ENCODE data around the gene TCOF1.

TCOF1 gene

GRCh38 chr5:150350524-150351344, 6.8 kb upstream of the TCOF1 start:
- Histone ChIP-seq H4K20me1 (ENCODE audit: low read depth, low read length) (no peaks in the 10 kb centered on the region), H3K36me3 (ENCODE audit: low read length) (no peaks in the 10 kb centered on the region), H2AFZ (ENCODE audit: low read depth, low read length, severe bottlenecking) (no peak overlapping the region), H3K9me2 (replicated peaks; ENCODE audit: insufficient read depth, low read length) (no peaks in the 10 kb centered on the region), H3K27me3 (ENCODE audit: low read length) (no peaks in the 10 kb centered on the region), H3K9me3 (ENCODE audit: insufficient read depth, low read length) (no peaks in the 10 kb centered on the region), H3K4me2 (ENCODE audit: low read depth, low read length, poor library complexity, severe bottlenecking) (no peak overlapping the region), H3K27ac (ENCODE audit: low read depth, low read length) (no peak overlapping the region), H3K4me3 (ENCODE audit: insufficient read depth, low read length, poor library complexity, severe bottlenecking) (no peak overlapping the region), H3K79me2 (ENCODE audit: insufficient read depth, low read length) (no peaks in the 10 kb centered on the region), H3K9ac (ENCODE audit: low read length) (no peak overlapping the region), H3F3A (ENCODE audit: insufficient read depth) (no peaks in the 10 kb centered on the region)
- TF ChIP-seq EZH2phosphoT487 (conservative IDR thresholded peaks at IDR 0.05; ENCODE audit: low read length), result no peak
- TF ChIP-seq, protein P1, sequence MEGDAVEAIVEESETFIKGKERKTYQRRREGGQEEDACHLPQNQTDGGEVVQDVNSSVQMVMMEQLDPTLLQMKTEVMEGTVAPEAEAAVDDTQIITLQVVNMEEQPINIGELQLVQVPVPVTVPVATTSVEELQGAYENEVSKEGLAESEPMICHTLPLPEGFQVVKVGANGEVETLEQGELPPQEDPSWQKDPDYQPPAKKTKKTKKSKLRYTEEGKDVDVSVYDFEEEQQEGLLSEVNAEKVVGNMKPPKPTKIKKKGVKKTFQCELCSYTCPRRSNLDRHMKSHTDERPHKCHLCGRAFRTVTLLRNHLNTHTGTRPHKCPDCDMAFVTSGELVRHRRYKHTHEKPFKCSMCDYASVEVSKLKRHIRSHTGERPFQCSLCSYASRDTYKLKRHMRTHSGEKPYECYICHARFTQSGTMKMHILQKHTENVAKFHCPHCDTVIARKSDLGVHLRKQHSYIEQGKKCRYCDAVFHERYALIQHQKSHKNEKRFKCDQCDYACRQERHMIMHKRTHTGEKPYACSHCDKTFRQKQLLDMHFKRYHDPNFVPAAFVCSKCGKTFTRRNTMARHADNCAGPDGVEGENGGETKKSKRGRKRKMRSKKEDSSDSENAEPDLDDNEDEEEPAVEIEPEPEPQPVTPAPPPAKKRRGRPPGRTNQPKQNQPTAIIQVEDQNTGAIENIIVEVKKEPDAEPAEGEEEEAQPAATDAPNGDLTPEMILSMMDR (IDR thresholded peaks at IDR 0.05; ENCODE audit: insufficient read depth, low read length, poor library complexity, severe bottlenecking), result peak; percentile 81

DNA sequence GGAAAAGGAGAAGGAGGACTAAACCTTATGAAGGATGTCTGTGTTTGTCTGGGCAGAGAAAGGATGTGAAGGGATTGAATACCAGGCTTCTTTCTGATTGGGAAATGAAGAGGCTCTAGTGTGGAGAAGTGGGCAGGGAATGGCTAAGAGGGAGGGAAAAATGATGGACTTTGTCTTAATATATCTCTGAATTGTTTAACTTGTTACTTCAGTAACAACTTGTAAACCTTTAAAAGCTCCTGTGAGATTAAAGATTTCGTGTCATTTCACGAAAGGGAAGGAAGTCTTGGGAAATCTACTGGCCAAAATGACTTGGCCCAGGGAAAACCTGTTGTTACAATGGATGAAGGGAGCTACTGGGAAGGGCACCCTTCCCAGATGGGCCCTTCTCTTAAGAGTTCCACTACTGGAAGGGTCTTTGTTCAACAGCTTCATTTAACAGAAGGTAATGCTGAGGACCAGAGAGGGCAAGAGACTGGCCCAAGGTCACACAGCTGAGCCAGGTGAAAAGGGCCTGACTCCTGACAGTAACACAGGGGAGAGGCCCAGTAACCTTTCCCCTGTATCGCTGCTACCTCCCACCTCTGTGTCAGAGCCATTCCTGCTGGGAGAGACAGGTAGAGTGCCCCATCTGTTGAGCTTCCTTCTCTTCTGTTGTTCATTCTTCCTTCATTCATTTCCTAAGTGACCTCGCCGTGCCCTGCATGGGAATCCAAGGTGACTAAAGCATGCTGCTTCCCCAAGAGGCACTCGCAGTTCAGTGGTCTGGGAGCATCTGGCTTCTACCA, 5.1 kb upstream of the TCOF1 start:
- Histone ChIP-seq H3K27ac (ENCODE audit: low read depth, low read length) (no peak overlapping the region), H3K4me2 (ENCODE audit: low read depth, low read length, poor library complexity, severe bottlenecking) (no peak overlapping the region), H3K9me3 (ENCODE audit: insufficient read depth, low read length) (no peaks in the 10 kb centered on the region), H4K20me1 (ENCODE audit: low read depth, low read length) (no peaks in the 10 kb centered on the region), H3K79me2 (ENCODE audit: insufficient read depth, low read length) (no peaks in the 10 kb centered on the region), H3K27me3 (ENCODE audit: low read length) (no peaks in the 10 kb centered on the region), H3K4me3 (ENCODE audit: insufficient read depth, low read length, poor library complexity, severe bottlenecking) (no peak overlapping the region), H3K36me3 (ENCODE audit: low read length) (no peaks in the 10 kb centered on the region), H3F3A (ENCODE audit: insufficient read depth) (no peaks in the 10 kb centered on the region), H3K9me2 (replicated peaks; ENCODE audit: insufficient read depth, low read length) (no peaks in the 10 kb centered on the region), H3K9ac (ENCODE audit: low read length) (no peak overlapping the region), H2AFZ (ENCODE audit: low read depth, low read length, severe bottlenecking) (no peak overlapping the region)
- no peak for TF ChIP-seq EZH2phosphoT487 (conservative IDR thresholded peaks at IDR 0.05; ENCODE audit: low read length)

GRCh38 chr5:150353032-150353675, 4.3 kb upstream of the TCOF1 start:
- Histone ChIP-seq H3K4me2 (ENCODE audit: low read depth, low read length, poor library complexity, severe bottlenecking) (no peak overlapping the region), H3K36me3 (ENCODE audit: low read length) (no peaks in the 10 kb centered on the region), H2AFZ (ENCODE audit: low read depth, low read length, severe bottlenecking) (no peak overlapping the region), H3K4me3 (ENCODE audit: insufficient read depth, low read length, poor library complexity, severe bottlenecking) (no peak overlapping the region), H3K9me3 (ENCODE audit: insufficient read depth, low read length) (no peaks in the 10 kb centered on the region), H3F3A (ENCODE audit: insufficient read depth) (no peaks in the 10 kb centered on the region), H3K9ac (ENCODE audit: low read length) (no peak overlapping the region), H3K27me3 (ENCODE audit: low read length) (no peaks in the 10 kb centered on the region), H3K79me2 (ENCODE audit: insufficient read depth, low read length) (peaks cover 6% of the 10 kb centered on the region), H3K27ac (ENCODE audit: low read depth, low read length) (no peak overlapping the region), H4K20me1 (ENCODE audit: low read depth, low read length) (no peaks in the 10 kb centered on the region), H3K9me2 (replicated peaks; ENCODE audit: insufficient read depth, low read length) (no peaks in the 10 kb centered on the region)
- no peak for TF ChIP-seq EZH2phosphoT487 (conservative IDR thresholded peaks at IDR 0.05; ENCODE audit: low read length)
- TF ChIP-seq, protein P1 (IDR thresholded peaks at IDR 0.05; ENCODE audit: insufficient read depth, low read length, poor library complexity, severe bottlenecking), result no peak

Data from SU-DHL-6 (cell line).